DOHH2 (cell line): ENCODE data around the gene PLK3.

ENCODE experiments used
- H3F3A ChIP-seq: fragments of 200-600 bp; sonication (generic), shearing (Covaris generic); 2 replicates; pipeline ENCODE4 v1.6.0; 2016; ENCODE audit warnings: antibody characterized with exemption, mild to moderate bottlenecking; ENCODE audit not compliant: control insufficient read depth, insufficient read depth
- H3K27ac ChIP-seq: fragments of 200-600 bp; sonication (generic); 2 replicates; pipeline ENCODE4 v1.5.1; 2014; ENCODE audit warnings: low read depth, mild to moderate bottlenecking, low read length, moderate library complexity
- H3K27me3 ChIP-seq: fragments of 200-600 bp; sonication (generic); 2 replicates; pipeline ENCODE4 v1.6.1; 2014; ENCODE audit warnings: mild to moderate bottlenecking, low read length, mixed read lengths; ENCODE audit not compliant: control insufficient read depth
- H3K36me3 ChIP-seq: fragments of 200-600 bp; sonication (generic); 2 replicates; pipeline ENCODE4 v1.6.1; 2014; ENCODE audit warnings: mild to moderate bottlenecking, low read length, moderate library complexity, mixed read lengths; ENCODE audit not compliant: control insufficient read depth
- H3K4me1 ChIP-seq: fragments of 200-600 bp; sonication (generic); 2 replicates; pipeline ENCODE4 v1.6.1; 2014; ENCODE audit warnings: mild to moderate bottlenecking, low read length, mixed read lengths; ENCODE audit not compliant: control insufficient read depth
- H3K4me2 ChIP-seq: fragments of 200-600 bp; sonication (generic); 2 replicates; pipeline ENCODE4 v1.6.0; 2014; ENCODE audit warnings: mild to moderate bottlenecking, low read length, moderate library complexity
- H3K4me3 ChIP-seq: fragments of 200-600 bp; sonication (generic); 2 replicates; pipeline ENCODE4 v1.5.1; 2014; ENCODE audit warnings: mild to moderate bottlenecking, low read length, mixed read lengths
- H3K79me2 ChIP-seq: fragments of 200-600 bp; sonication (generic); 2 replicates; pipeline ENCODE4 v1.6.1; 2014; ENCODE audit warnings: mild to moderate bottlenecking, low read length, mixed read lengths; ENCODE audit not compliant: control insufficient read depth
- H3K9me2 ChIP-seq: fragments of 200-600 bp; sonication (generic); replicated peaks from 2 replicates; pipeline ENCODE4 v1.6.1; 2014; ENCODE audit warnings: mild to moderate bottlenecking, low read length, mixed read lengths; ENCODE audit not compliant: control insufficient read depth
- H3K9me3 ChIP-seq: fragments of 200-600 bp; sonication (generic); 2 replicates; pipeline ENCODE4 v1.6.1; 2014; ENCODE audit warnings: antibody characterized with exemption, low read length, mixed read lengths; ENCODE audit not compliant: control insufficient read depth, insufficient read depth
- H4K20me1 ChIP-seq: fragments of 200-600 bp; sonication (generic); 2 replicates; pipeline ENCODE4 v1.6.0; 2014; ENCODE audit warnings: low read depth, mild to moderate bottlenecking, antibody characterized with exemption, low read length, moderate library complexity; ENCODE audit not compliant: control insufficient read depth, insufficient read depth
- CTCF ChIP-seq: fragments of 200-600 bp; sonication (generic); IDR thresholded peaks from one replicate; pipeline ENCODE4 v1.5.1; 2014; ENCODE audit warnings: antibody characterized with exemption, mild to moderate bottlenecking, low read depth, low read length; ENCODE audit not compliant: poor library complexity, severe bottlenecking
- EZH2phosphoT487 ChIP-seq: fragments of 200-600 bp; sonication (generic); IDR thresholded peaks from 2 replicates; pipeline ENCODE4 v1.6.1; 2017; ENCODE audit warnings: borderline replicate concordance, mild to moderate bottlenecking, antibody characterized with exemption, low read length, moderate library complexity, mixed read lengths

Gene PLK3

GRCh38 chr1:44806025-44806703, 6.0 kb downstream of the PLK3 start:
- Histone ChIP-seq H3K27me3 (no peaks in the 10 kb centered on the region), H3K9me2 (no peaks in the 10 kb centered on the region), H3K9me3 (no peaks in the 10 kb centered on the region), H3K4me1 (peaks cover 62% of the 10 kb centered on the region), H3K27ac (peak overlapping the region; percentile 93; the same call in 1 of the 2 replicates), H3K79me2 (peaks cover 20% of the 10 kb centered on the region), H3K4me3 (no peak overlapping the region), H4K20me1 (no peaks in the 10 kb centered on the region), H3K36me3 (peaks cover 64% of the 10 kb centered on the region), H3K4me2 (peak overlapping the region; percentile 91; the same call in 1 of the 2 replicates), H3F3A (peaks cover 11% of the 10 kb centered on the region; the same call in 1 of the 2 replicates)
- TF ChIP-seq CTCF: peak; percentile 5
- TF ChIP-seq EZH2phosphoT487: no peak

GRCh38 chr1:44806704-44807363, 6.7 kb downstream of the PLK3 start, which contains the start of gene DYNLT4:
Gene DYNLT4, minus strand, starts transcription at chr1:44807351. Its CDS starts 683 bp downstream, at chr1:44806668.
- Histone ChIP-seq H3K4me2 (peak within 1 kb of the TSS; percentile 91), H3K4me3 (peak within 1 kb of the TSS; percentile 64), H3K79me2 (peaks cover 14% of the 10 kb centered on the region), H3K27ac (peak within 1 kb of the TSS; percentile 93), H3K4me1 (peaks cover 56% of the 10 kb centered on the region), H3K27me3 (no peaks in the 10 kb centered on the region), H3K9me2 (no peaks in the 10 kb centered on the region), H3K36me3 (peaks cover 62% of the 10 kb centered on the region), H3F3A (peaks cover 16% of the 10 kb centered on the region; the same call in 1 of the 2 replicates), H4K20me1 (no peaks in the 10 kb centered on the region), H3K9me3 (no peaks in the 10 kb centered on the region)
- no peak for TF ChIP-seq CTCF
- TF ChIP-seq EZH2phosphoT487: no peak

- Histone ChIP-seq H3K4me1 (peaks cover 49% of the 10 kb centered on the region), H3K4me3 (peak overlapping the region; percentile 64), H3K9me3 (no peaks in the 10 kb centered on the region), H3K9me2 (no peaks in the 10 kb centered on the region), H3K36me3 (peaks cover 55% of the 10 kb centered on the region), H3K27ac (peak overlapping the region; percentile 93), H3K79me2 (peaks cover 9% of the 10 kb centered on the region; the same call in 1 of the 2 replicates), H4K20me1 (no peaks in the 10 kb centered on the region), H3K4me2 (peak overlapping the region; percentile 91), H3K27me3 (no peaks in the 10 kb centered on the region), H3F3A (peaks cover 16% of the 10 kb centered on the region; the same call in 1 of the 2 replicates)
- TF ChIP-seq CTCF: no peak
- TF ChIP-seq EZH2phosphoT487: no peak
Measured at GRCh38 chr1:44807364-44808062, 7.3 kb downstream of the PLK3 start.
